VCaP (cell line): ENCODE results near the gene FGD2.
A peak's percentile ranks its signal among the peaks of the same experiment; 100 is the strongest.

Experiments
- H3K27ac ChIP-seq: fragments of 450-650 bp; 2 replicates; pipeline ENCODE4 v1.5.1; 2017
- CTCF ChIP-seq: fragments of 450-650 bp; conservative IDR thresholded peaks from 2 replicates; pipeline ENCODE4 v1.5.1; 2017; ENCODE audit warnings: mild to moderate bottlenecking, moderate library complexity

Gene FGD2

DNA sequence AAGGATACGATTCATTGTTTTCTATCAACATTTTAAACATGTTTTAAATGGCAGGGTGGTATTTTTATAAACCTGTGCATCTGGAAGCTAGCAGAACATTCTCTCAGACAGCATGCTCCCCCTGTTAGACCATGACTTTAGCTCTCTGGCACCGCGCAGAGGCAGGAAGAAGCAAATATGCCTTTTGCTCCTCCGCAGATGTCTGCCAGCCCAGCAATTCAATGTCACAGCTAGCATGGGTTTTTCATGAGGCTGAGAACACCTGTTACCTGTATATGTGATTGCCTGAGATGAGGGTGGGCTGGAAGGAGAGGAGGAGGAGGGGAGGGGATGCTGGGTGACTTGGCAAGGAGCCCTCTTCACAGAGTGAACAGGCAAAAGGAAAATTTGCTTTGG, 26.1 kb upstream of the FGD2 start:
- peak; percentile 74 for TF ChIP-seq CTCF
- peak overlapping the region; percentile 37 for H3K27ac ChIP-seq

DNA sequence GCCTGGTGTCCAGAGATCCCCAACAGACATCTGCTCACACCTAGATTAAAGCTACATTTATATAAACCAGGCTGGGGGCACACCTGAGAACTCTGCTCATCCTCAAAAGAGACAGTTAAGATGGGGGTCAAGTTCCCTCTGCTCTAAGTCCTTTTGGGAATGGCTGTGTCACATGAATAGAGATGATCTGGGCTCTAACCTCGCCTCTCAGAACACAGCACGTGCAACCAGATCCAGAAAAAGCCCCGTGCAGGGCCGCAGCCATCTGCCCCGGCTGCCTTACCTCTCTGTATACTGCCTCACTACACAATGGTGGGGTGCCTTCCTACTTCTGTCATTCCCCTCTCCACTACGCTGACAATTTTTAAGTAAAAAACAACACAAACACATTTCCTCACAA, 25.3 kb upstream of the FGD2 start:
- no peak for TF ChIP-seq CTCF
- H3K27ac ChIP-seq = peak overlapping the region; percentile 37

DNA sequence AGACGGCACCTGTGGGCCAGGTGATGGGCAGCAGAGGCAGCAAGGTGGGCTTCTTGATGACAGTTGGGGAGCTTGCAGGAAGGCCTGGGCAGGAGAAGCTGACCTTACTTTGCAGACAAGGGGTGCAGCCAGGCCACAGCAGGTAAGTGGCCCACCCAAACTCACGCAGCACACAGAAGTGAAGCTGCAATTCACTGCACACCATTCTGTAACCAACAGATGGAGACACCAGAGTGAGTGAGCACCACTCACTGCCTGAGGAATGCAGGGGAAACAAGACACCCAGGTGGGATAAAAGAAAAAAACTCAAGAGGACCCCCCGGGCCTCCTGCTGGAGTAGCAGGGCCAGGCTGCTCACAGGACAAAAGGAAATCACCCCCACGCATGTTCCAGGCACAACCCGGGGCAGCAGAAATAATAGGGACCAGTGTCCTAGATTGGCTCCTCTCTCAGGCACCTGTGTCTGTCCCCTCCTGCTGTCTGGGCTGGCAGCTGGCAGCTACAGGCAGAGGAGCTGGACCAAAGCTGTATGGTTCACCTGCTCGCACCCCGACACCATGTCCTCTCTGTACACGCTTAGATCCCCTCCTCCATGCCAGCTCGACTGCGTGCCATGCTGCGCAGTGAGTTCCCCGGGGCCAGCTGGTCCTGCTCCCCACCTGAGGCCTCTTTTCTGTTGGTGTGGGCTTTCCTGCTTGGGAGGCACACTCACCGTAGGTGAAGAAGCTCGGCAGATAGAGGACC, 24.4 kb upstream of the FGD2 start:
- TF ChIP-seq CTCF = no peak
- H3K27ac ChIP-seq = no peak overlapping the region

GRCh38 chr6:36983538-36983937, 21.9 kb upstream of the FGD2 start:
- TF ChIP-seq CTCF = no peak
- H3K27ac ChIP-seq = no peak overlapping the region

DNA sequence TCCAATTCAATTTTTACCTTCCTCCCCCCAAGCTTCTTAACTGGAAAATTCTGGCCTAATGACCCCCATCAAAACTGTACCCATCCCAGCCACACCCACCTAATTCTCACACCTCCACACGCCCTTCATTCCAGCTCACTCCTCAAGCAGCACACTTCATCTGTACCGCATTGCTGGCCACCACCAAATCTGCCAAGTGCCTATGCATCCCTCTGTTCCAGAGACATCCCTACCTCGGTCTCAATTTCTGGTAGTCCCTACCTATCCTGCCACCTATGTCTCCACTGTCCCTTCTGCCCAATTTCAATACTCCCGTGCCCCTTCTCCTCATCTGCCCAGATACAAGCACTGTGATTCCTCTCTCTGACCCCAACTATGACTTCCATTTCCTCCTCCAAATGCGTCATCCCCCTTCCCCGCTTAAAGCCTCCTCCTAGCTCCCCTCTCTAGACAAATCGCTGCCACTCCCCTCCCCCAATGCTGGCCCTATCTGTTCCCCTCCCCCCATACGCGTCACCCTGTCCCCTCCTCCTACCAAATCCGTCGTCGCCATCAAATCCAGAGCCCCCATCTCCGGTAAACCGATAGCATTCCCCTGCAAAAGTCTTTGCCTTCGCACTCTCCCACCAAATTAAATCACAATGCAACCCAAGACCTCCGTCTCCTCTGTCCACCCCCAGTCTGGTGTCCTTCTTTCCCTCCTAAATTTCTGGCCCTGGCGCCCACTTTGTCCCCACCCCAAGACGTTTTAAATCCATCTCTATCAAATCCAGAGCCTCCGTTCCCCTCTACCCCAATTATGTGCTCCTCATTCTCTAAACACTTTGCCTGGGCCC, 20.7 kb upstream of the FGD2 start:
- no peak for TF ChIP-seq CTCF
- H3K27ac ChIP-seq = peak overlapping the region; percentile 94; the same call in 1 of the 2 replicates

- no peak for TF ChIP-seq CTCF
- H3K27ac ChIP-seq = peak overlapping the region; percentile 94
Measured at GRCh38 chr6:36985417-36985807, 20.0 kb upstream of the FGD2 start.

DNA sequence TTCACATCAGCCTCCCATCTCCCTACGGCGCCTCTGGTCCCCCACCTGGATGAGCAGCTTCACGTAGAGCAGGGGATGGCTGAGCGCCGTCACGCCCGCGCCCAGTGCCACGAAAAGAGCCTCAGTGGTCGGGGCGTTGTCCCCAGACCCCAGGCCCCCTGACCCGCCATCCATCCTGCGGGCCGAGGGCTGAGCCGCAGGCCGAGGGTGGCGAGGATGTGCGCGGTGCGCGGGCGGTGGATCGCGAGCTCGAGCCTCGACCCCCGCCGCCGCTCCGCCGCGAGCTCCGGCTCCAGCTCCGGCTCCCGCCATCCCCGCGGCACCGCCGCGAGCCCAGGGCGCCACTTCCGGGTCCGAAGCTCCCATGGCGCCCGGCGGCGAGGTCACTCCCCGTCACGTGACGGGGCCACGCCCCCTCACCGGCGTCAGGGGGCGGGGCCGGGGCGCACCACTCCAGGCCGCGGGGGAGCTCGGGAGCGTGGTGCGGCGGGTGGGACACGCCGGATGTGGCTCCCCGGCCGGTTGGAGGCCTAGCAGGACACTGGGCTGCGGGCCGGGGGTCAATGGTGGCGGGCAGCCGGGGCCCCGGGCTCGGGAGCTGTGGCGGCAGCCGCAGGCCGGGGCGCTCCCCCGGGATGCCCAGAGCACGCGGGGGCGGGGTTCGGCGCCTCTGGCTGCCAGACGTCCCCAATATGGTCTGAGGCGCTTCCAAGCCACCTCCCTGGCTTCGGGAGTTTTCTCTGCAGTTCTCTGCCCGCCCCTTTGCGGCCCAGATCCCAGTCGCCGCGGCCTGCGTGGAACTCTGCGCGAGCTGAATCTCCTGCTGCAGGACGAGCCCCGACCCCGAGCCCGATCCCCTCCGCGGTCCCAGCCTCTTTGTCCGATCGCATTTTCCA, 19.4 kb upstream of the FGD2 start, which contains the start of gene MTCH1:
Gene MTCH1, minus strand, starts transcription at position 389 of the 896 bp plus-strand sequence. Its CDS starts 23 bp downstream, at position 366.
- peak within 1 kb of the TSS; percentile 94 for H3K27ac ChIP-seq
- TF ChIP-seq CTCF = no peak
